Adipose tissue (tissue), 3 donors: ENCODE measurements around the gene CFAP92. TPM values are rescaled to one million over a fixed set of nuclear protein-coding genes. Genes with fewer than 3 reads are reported as not detected.

Source experiments
- H3K27ac ChIP-seq: one replicate; pipeline ENCODE4 v1.5.1; 2013; ENCODE audit warnings: low read depth, low read length
- WGBS, 3 donors: extraction: QIAGEN DNeasy Blood & Tissue Kit; methylation state at CpG; one replicate each; pipeline ENCODE4 v1.1.7; 2013; 5-methylcytosine and 5-hydroxymethylcytosine counted together
- polyA plus RNA-seq, 3 donors: library from polyadenylated mRNA; stranded (reverse); fragments of 200-250 nt; gene quantifications; one replicate each; pipeline ENCODE4 v1.2.3, GENCODE V29; 2013
- donor health status: healthy with polysubstance abuse.
- donor health status: Bipolar disorder and iron deficiency.
- donor health status: healthy.

CFAP92 gene
- polyA plus RNA-seq, 3 donors: 0.16 to 1.9 (median 0.21) TPM

- WGBS, 3 donors: 96 to 97% (median 97%) methylated on average over 3 of the region's 3 CpGs
- H3K27ac ChIP-seq: no peak overlapping the region
Measured at GRCh38 chr3:129013491-129013891, 19.6 kb upstream of the CFAP92 start.

- 69 to 78% (median 71%) methylated on average over 9 of the region's 9 CpGs for WGBS, 3 donors
- no peak overlapping the region for H3K27ac ChIP-seq
Measured at GRCh38 chr3:129010310-129010956, 16.6 kb upstream of the CFAP92 start.

GRCh38 chr3:129009266-129009665, 15.4 kb upstream of the CFAP92 start:
- H3K27ac ChIP-seq: no peak overlapping the region

GRCh38 chr3:129007792-129008191, 13.9 kb upstream of the CFAP92 start:
- H3K27ac ChIP-seq: no peak overlapping the region
- whole genome bisulfite sequencing, 3 donors: 70 to 88% (median 78%) methylated on average over 2 of the region's 2 CpGs

More at GRCh38 chr3:129009266-129009665, 15.4 kb upstream of the CFAP92 start:
- WGBS, 3 donors: 94 to 96% (median 96%) methylated on average over 2 of the region's 2 CpGs

GRCh38 chr3:129006864-129007263, 13.0 kb upstream of the CFAP92 start:
- WGBS, 3 donors: 84 to 97% (median 85%) methylated on average over 3 of the region's 3 CpGs
- H3K27ac ChIP-seq: no peak overlapping the region

GRCh38 chr3:129005526-129006303, 11.8 kb upstream of the CFAP92 start:
- 92 to 96% (median 95%) methylated on average over 4 of the region's 4 CpGs for WGBS, 3 donors
- no peak overlapping the region for H3K27ac ChIP-seq

- WGBS, 3 donors: 71 to 79% (median 78%) methylated on average over 6 of the region's 6 CpGs
- no peak overlapping the region for H3K27ac ChIP-seq
Measured at GRCh38 chr3:129004639-129005295, 10.9 kb upstream of the CFAP92 start.

GRCh38 chr3:129003578-129004112, 9.8 kb upstream of the CFAP92 start:
- WGBS, 3 donors: 7 to 37% (median 24%) methylated on average over 39 to 55 of the region's 55 CpGs
- H3K27ac ChIP-seq: no peak overlapping the region

GRCh38 chr3:129002573-129003569, 9.0 kb upstream of the CFAP92 start:
- WGBS, 3 donors: 49 to 58% (median 57%) methylated on average over 28 of the region's 28 CpGs
- H3K27ac ChIP-seq: no peak overlapping the region

- no peak overlapping the region for H3K27ac ChIP-seq
- WGBS, 3 donors: 1 to 2% (median 2%) methylated on average over 30 to 81 of the region's 81 CpGs
Measured at GRCh38 chr3:129001806-129002572, 8.1 kb upstream of the CFAP92 start.

- 0 to 1% (median 1%) methylated on average over 53 to 74 of the region's 74 CpGs for WGBS, 3 donors
- H3K27ac ChIP-seq: no peak within 1 kb of the TSS
Measured at GRCh38 chr3:129001101-129001805, 7.4 kb upstream of the CFAP92 start, which contains the start of gene EFCC1. Gene EFCC1, plus strand, starts transcription at chr3:129001304. Its CDS starts 325 bp downstream, at chr3:129001629.

- WGBS, 3 donors: 18 to 30% (median 18%) methylated on average over 15 of the region's 15 CpGs
- H3K27ac ChIP-seq: no peak overlapping the region
Measured at GRCh38 chr3:129000742-129001100, 6.8 kb upstream of the CFAP92 start.

GRCh38 chr3:128999102-128999501, 5.2 kb upstream of the CFAP92 start:
- no peak overlapping the region for H3K27ac ChIP-seq
- WGBS, 3 donors: 63 to 81% (median 77%) methylated on average over 5 of the region's 5 CpGs

- no peak overlapping the region for H3K27ac ChIP-seq
Measured at GRCh38 chr3:128998561-128998960, 4.7 kb upstream of the CFAP92 start.

GRCh38 chr3:128997486-128998133, 3.7 kb upstream of the CFAP92 start:
- no peak overlapping the region for H3K27ac ChIP-seq
- 57 to 74% (median 61%) methylated on average over 4 of the region's 4 CpGs for WGBS, 3 donors

More at GRCh38 chr3:128998561-128998960, 4.7 kb upstream of the CFAP92 start:
- WGBS, 3 donors: 56 to 86% (median 58%) methylated on average over 3 of the region's 3 CpGs

GRCh38 chr3:128996726-128997125, 2.9 kb upstream of the CFAP92 start:
- H3K27ac ChIP-seq: no peak overlapping the region
- WGBS, 3 donors: 68 to 85% (median 74%) methylated on average over 5 of the region's 5 CpGs
